G401.6 (cell line): ENCODE results near the gene NEK5.
"Not testable (repeated sequence)": the region's sequence is repeated elsewhere in the genome, so short reads cannot be mapped to it uniquely, and the experiment has no call there.

Source experiments
- FAIRE-seq: peaks from 2 replicates; lab custom pipeline; 2012; peaks lifted over from hg19 to GRCh38; lab: Jason Lieb, UNC

Gene NEK5, protein sequence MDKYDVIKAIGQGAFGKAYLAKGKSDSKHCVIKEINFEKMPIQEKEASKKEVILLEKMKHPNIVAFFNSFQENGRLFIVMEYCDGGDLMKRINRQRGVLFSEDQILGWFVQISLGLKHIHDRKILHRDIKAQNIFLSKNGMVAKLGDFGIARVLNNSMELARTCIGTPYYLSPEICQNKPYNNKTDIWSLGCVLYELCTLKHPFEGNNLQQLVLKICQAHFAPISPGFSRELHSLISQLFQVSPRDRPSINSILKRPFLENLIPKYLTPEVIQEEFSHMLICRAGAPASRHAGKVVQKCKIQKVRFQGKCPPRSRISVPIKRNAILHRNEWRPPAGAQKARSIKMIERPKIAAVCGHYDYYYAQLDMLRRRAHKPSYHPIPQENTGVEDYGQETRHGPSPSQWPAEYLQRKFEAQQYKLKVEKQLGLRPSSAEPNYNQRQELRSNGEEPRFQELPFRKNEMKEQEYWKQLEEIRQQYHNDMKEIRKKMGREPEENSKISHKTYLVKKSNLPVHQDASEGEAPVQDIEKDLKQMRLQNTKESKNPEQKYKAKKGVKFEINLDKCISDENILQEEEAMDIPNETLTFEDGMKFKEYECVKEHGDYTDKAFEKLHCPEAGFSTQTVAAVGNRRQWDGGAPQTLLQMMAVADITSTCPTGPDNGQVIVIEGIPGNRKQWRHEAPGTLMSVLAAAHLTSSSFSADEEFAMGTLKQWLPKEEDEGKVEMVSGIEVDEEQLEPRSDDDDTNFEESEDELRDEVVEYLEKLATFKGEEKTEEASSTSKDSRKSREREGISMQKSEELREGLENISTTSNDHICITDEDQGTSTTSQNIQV

DNA sequence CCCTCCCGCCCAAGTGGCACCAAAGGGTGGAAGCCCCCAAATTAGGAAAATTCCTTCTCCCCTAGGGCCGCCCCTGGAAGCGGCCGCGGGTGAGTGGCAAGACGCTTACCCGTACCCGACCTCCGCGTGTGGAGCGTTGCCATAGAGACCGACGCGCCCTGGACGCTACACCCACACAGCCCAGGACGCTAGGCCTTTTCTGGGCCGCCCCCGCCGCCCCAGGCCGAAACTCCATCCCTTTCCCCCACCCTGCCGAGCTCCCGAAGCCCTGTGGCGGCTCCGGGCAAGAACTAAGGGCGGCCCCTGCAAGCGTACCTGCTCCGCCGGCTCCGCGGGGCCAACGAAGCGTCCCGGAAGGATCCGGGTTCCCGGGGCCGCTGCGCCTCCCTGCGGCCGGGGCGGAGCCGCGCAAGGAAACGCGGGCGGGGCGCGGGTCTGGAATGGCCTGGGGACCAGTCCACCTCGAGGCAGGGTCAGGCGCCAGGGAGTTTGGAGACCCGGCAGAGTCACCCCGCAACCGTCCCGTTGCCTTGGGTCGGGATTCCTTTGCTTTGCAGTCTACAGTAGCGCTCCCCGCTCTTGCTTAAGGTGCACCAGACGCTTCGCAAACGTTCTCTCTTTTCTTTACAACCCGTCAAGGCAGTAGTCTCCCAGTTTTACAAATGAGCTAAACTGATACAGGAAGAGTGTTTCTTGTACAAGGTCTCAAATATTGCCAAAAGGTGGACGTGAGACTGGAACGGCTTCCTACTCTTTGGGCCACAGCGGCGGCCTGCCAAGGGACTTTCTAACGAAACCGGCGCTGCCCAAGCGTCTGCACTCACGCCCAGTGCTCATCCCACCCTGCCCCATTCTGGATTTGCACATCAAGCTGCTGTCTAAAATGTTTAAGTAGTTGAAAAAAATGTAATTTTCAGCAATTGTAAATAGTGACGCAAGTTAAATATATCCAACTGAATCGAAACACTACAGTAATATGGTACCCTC, at the start of gene NEK5:
TSS of gene NEK5 (minus strand) at position 360 of the 987 bp plus-strand sequence. CDS start 1,591 bp downstream, outside the sequence.
- no peak for FAIRE-seq

DNA sequence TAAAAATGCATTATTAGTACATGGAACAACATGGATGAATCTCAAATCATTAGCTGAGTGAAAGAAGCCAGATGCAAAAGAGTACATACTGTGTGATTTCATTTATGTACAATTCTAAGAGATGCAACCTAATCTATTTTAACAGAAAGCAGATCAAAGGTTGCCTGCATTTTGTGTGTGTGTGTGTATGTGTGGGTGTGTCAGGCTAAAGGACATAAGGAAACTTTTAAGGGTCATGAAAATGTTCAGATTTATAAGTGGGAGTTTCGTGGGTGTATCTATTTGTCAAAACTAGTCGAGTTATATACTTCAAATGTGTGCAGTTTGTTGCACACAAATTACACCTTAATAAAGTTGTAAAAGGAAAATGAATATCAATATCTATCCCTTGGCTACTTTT, 48.4 kb upstream of the NEK5 start:
- FAIRE-seq, result no peak

DNA sequence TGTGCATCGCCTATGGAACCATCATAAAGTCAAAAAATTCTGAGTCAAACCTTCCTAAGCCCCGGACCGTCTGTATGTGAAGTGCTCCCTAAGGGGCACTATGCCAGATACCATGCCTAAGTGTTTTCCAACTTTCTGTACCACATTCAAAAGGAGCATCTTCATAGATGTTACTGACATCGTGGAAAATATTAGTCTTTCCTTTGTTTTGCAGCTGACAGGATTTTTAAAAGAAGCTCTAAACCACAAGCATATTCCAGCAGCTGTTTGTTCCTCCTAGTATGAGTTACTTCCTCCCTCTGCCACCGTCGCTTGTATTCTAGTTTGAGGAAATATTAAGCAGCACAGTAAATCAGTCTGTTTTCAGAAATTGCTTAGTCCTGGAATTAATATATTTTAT, 45.1 kb upstream of the NEK5 start:
- not testable (repeated sequence) for FAIRE-seq

DNA sequence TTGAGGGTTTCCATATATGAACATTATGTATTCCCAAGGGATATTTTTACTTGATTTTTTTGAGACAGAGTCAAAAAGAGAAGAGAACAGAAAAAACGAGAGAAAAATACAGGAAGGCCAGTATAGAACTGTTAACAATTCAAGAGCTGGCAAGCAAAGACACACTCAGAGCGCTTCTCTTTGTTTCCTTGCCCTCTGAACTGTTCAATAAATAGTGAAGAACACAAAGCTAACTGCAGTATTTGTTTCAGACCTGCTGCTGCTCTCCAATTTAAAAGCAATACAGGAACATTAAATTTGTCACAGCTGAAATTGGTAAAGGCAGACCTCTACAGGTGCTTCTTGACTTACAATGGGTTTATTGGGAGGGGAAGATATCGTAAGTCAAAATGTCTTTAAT, 44.5 kb upstream of the NEK5 start:
- no peak for FAIRE-seq

DNA sequence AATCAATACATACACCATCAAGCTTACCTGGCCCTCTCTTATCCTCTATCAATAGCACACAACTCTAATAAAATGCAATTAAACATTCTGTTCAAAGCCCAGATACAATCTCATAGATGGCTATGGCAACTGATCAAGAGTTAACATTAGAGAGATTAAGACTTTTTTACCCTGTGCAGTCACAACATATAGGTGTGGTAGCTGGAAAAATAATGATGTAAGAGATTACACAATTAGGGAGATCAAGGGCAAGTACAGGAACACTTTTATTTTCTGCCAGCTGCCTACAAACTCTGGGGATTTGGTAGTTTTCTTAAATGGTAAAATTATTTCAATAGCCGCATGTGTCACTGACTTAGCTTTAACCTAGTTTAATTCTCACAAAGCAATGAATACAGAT, 42.8 kb upstream of the NEK5 start:
- FAIRE-seq, result not testable (repeated sequence)

DNA sequence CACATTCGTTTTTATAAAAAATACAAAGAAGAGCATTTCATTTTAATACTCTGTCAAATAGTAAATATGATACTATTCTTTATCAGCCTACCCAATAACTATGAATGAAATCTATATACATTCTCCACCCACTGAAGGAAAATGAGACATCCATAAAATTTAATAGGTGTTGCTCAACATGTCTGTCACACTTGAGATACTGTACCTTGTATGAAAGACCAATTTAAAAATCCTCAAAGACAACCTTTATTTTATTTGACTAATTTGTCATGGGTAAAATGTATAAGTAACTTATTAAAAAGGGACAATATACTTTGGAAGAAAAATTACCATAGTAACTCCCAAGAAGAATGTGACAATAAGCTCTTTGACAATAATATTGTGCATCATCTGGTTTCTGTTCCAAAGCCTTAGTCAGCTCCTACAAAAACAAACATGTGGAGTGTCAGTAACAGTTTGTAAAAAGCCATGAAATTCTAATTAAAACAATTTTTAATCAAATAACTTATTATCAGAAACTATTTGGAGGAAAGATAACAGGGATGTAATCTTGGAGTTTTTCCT, 42.0 kb upstream of the NEK5 start:
- FAIRE-seq, result not testable (repeated sequence)

DNA sequence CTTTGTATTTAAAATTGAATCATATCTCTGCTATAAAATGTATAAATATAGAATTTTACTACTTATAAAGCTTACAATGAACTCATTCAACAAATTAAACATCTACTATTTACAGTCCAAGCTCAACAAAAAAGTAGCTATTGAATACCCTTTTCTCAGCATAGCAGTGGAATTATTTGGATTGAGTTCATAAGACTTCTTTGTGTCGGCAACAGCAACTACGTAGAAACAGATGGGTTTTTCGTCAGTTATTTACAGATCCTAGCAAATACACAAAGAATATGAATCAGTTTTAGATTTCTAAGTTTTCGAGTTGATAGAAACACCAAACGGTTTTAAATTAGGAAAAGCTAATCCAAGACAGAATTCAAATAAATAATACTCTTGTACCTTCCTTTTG, 41.0 kb upstream of the NEK5 start:
- FAIRE-seq, result no peak

DNA sequence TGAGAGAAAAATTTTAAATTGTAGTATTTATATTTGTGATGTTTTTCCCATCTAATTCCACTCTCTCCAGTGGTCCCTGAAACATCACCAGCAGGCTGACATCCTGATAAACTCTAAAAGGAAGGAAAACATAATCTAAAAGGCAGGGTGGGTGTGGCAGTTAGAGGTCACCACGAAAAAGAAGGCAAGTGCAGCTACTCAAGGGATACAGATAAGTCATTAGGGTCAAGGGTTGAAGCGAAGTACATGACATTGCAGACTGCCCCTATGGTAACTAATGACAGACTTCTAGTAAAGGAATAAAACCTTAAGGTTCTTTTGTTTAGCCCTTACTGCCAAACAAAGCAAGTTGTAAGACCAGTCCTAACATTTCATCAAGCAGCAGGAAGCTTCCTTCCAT, 36.5 kb upstream of the NEK5 start:
- no peak for FAIRE-seq

DNA sequence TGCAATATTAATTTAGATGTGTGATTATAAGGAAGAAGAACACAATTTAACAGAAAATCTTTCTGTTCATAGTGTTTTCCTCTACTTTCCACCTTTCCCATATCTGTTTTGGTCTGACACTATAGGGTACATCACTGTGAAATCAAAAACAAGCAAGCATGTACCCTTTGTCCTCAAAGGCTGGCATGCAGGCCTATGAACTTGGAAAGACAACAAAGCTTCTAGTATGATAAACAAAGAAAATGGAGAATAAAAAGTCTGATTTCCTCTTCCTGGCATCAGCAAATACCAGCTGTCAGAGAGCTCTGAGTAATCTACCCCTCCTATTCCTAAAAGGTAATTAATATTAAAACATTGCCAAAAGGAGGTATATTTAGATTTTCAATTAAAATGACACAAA, 36.1 kb upstream of the NEK5 start:
- no peak for FAIRE-seq

DNA sequence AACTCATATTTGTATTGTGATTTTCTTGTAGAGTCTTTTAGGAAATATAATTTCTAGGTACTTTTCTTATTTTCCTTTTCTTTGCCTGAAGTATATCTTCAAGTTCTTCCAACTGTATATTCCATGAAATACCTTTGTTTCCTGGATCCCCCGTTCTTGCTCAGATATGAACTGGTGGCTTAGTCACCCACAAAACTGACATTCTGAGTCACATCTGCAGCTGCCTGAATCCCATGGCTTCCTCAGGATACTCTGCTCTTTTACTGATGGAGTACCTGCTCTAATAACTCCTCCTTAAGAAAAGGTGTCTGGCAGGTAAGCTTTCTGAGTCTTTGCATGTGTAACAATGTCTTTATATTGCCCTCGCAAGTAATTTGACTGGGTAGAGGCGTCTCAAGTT, 35.0 kb upstream of the NEK5 start:
- not testable (repeated sequence) for FAIRE-seq

DNA sequence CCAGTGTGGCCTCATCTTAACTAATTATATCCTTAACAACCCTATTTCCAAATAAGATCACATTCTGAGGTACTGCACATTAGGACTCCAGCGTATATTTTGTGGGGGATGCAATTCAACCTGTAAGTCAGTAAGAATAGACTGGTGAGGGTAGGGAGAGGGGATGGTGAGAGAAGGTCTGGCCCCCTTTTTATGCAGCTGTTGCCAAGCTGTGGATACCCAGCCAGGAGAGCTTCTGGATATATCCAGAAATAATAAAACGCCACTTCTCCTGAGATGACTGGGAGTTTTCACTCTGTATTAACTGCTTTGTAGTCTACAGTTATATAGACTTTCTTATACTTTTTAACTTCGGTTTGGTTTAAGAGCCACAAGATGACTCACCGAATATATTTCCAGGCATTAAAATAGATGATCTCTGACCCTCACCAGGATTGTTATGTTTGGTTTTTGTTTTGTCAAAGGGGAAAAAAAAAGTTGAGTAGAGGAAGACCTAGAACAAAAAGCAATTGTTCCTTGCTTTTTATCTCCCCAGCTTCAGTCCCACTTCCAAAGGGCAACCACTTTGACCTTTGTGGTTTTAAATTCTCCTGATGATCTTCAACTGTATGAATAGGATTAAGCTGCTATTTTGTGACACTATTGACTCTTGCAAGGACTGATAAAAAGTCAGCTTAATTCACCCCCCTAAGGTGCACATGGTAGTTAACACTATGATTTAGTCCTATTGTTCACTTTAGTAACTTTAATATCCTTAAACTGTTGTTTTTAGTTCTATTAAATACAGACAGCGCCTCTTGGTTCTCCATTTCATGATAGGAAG, 33.6 kb upstream of the NEK5 start:
- no peak for FAIRE-seq

DNA sequence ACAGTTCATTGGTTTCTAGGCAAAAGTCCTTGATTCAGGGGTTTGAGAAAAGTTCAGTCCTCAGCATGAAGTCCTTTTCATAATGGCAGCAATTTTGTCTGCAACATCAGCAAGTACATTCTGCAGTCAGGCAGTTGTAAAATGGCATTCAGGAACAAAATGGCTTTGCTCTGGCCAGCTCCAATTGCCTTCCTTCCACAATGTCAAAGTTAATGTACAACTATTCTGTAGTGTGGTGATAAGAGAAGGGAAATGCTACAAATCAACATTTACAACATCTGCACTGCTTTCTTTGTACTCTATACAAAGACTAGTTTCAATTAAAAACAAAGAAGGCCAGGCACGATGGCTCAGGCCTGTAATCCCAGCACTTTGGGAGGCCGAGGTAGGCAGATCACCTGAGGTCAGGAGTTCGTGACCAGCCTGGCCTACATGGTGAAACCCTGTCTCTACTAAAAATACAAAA, 32.3 kb upstream of the NEK5 start:
- FAIRE-seq, result no peak

DNA sequence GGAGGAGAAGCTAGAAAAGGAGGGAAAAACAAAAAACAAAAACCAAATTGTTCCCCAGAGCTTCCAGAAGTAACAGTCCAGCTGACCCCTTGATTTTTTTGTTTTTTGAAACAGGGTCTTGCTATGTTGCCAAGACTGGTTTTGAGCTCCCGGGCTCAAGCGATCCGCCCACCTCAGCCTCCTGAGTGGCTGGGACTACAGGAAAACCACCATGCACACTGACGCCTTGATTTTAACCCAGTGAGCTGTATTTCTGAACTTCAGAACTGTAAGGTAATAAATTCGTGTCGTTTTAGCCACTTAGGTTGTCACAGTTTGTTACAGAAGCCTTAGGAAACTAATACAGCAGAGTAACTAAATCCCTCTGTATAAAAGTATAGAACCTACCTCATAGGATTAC, 31.6 kb upstream of the NEK5 start:
- FAIRE-seq, result no peak

DNA sequence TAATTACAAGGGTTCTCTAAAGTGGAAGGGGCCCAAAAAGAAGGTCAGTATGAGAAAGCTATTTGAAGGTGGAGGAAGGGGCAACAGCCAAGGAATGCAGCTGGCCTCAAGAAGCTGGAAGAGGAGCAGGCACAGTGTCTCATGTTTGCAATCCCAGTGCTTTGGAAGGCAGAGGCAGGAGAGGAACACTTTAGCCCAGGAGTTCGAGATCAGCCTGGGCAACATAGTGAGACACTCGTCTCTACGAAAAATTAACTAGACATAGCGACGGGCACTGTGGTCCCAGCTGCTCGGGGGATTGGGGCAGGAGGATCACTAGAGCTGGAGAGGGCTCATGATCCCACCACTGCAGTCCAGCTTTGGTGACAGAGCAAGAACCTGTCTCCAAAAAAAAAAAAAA, 31.2 kb upstream of the NEK5 start:
- FAIRE-seq, result no peak

DNA sequence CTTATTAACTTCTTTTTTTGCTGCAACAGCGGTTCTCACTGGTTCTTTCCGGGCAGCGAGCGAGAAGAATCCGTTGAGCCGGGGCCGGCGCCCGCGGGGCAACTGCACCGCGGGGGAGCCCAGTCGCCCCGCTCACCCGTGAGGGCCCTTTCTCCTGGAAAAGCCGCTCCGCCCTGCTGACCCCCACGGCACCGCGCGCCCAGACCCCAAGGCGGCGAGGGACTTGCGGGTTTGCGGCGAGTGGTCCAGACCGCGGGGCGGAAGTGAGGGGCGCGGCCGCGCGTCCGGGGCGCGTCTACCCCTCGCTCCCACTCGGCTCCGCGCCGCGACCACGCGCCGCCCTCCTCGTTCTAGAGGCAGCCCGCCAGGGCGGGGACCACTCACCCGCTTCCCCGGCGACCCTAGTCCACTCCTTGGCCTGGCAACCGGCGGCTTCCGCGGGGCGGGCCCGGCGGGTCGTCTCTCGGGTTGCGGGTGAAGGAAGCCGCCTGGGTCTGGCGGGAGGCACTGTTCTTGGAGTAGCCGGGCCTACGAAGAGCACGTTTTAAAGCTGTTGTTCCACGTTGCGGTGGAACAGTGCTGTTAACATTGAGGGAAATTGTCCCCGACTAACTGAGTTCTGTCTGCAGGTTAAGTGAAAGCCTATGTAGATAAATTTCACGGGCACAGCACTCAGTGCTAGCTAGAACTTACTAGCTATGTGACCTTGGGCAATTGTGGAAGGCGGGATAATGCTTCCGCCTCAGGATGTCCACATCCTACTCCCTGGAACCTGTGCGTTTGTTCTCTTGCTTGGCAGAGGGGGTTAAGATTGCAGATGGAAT, 30.5 kb upstream of the NEK5 start, which contains the start of gene NEK3:
TSS of gene NEK3 (minus strand) at position 439 of the 824 bp plus-strand sequence. CDS start 3,406 bp downstream, outside the sequence.
- no peak for FAIRE-seq

DNA sequence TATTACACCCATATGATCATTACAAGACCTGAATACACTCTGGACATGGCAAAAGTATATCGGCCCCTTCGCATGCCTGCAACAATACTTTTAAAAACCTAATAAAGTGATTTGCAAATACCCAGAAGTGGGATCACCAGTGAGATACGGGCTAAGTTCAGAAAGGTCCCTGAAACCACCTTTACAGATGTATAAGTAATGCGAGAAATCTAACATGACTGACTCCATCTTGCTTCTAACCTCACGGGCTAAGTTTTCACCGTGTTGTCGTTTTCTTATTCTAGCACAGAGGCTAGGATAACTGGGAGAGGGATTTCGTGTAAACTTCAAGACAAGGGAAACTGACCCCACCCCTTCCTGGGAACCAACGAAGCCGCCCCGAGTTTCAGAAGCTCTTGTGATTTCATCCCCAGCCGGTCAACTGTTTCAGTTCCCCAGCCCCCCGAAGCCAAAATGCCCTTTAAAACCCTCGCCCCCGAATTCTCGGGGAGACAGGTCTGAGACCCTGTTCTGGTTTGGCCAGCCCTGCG, 29.8 kb upstream of the NEK5 start:
- no peak for FAIRE-seq

DNA sequence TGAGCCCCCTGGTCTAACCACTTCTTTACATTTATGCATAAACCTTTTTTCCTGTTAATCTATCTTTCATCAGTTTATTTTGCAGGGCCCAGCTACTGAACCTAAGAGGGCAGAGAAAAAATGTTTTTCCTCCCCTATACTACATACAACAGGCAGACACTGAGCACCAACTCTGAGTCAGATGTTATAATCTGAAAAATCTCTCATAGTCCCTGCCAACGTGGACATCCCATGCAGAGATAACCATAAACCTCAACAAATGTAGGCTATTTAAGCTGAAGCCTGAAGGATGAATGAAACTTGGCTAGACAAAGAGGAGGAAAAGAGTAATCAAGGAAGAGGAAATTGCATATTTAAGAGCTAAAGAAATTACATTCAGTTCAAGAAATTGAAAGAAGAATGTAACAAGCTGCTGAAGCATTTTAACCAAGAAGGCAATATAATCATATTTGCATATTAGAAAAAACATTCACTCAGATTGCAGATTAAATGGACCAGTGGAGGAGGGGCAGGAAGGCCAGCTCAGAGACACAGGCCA, 27.9 kb upstream of the NEK5 start:
- FAIRE-seq, result no peak

DNA sequence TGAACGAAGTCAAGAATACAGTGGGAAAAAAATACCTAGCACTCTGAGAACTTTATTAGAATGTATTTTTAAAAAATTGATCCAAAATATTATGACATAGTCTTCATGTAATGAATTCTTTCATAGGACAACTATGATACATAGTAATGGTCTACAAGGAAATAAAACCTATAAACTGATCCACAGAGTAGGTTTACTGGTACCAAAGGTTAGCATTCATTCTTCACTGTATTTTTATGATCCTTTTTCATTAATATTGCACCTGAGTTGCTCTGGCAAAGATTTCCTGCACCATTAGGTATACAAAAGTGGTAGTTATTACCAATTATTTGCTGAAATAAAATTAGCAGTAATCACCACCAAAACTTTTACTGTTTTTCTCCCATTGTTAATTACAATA, 26.3 kb upstream of the NEK5 start:
- FAIRE-seq, result no peak

DNA sequence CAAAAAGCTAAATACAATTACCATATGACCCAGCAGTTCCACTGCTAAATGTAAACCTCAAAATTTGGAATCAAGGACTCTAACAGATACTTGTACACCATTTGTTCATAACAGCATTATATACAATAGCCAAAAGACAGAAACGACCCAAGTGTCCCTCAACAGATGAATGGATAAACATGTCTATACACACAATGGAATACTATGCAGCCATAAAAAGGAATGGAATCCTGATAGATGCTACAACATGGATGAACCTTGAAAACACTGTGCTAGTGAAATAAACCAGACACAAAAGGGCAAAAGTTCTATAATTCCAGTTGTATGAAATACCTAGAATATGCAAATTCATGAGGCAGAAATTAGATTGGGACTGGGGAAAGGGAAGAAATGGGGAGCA, 18.4 kb upstream of the NEK5 start:
- no peak for FAIRE-seq
